Tibial artery (tissue), 4 donors: ENCODE results near the gene SMC5.

ENCODE experiments used
- DNase-seq, 2 donors: peaks; one replicate each; pipeline ENCODE4 v3.0.0-alpha.2; 2019
- H3K27ac ChIP-seq, 2 donors: fragments of 200-600 bp; sonication (generic) in 1 of 2; 1 replicate in 1 of 2; 2 replicates in 1 of 2; pipeline ENCODE4 v1.5.1; 2018 to 2019; ENCODE audit warnings: mild to moderate bottlenecking in 1 of 2
- H3K27me3 ChIP-seq, 2 donors: fragments of 200-600 bp; sonication (generic) in 1 of 2; one replicate each; pipeline versions ENCODE4 v1.5.1 to v1.6.0; 2016 to 2019
- H3K36me3 ChIP-seq, 3 donors: fragments of 200-600 bp; sonication (generic) in 2 of 3; one replicate each; pipeline ENCODE4 v1.5.1; 2016 to 2019; ENCODE audit warnings: mild to moderate bottlenecking in 2 of 3
- H3K4me1 ChIP-seq, 4 donors: fragments of 200-600 bp; sonication (generic) in 2 of 4; 1 replicate in 3 of 4; 2 replicates in 1 of 4; pipeline ENCODE4 v1.5.1; 2016 to 2019
- H3K4me3 ChIP-seq, 2 donors: fragments of 200-600 bp; sonication (generic) in 1 of 2; 1 replicate in 1 of 2; 2 replicates in 1 of 2; pipeline ENCODE4 v1.5.1; 2018 to 2019; ENCODE audit warnings: mild to moderate bottlenecking in 2 of 2
- H3K9me3 ChIP-seq, 3 donors: fragments of 200-600 bp; sonication (generic) in 1 of 3; one replicate each; pipeline ENCODE4 v1.5.1; 2016 to 2019
- CTCF ChIP-seq, 2 experiments: fragments of 200-600 bp in 1 of 2; fragments of 450-650 bp in 1 of 2; IDR thresholded peaks; one replicate each; pipeline ENCODE4 v1.5.1; 2017 to 2019; ENCODE audit warnings: antibody characterized with exemption in 2 of 2, mild to moderate bottlenecking in 1 of 2, moderate library complexity in 1 of 2
- intact Hi-C: fragments of 100-400 bp; cut with DNase I; formaldehyde crosslinking; loops from one replicate; pipeline ENCODE4 v1.15.0; 2023; ENCODE audit warnings: low total_unique reads

The SMC5 gene

DNA sequence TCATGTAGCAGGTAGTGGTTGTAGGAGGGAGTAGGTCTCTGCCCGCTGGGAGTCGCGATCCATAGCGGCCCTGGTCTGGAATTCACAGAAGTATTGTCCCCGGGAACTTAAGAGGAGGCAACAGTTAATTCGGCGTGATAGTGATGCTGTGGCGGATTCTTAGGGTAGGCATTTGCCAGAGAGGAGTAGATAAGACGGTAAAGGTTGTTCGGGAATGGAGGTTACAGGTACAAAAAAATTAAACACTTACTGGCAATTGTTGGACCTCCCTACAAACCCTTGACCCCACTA, 679 bp downstream of the SMC5 start:
- peak overlapping the region; percentile 65 to 80 for H3K4me3 ChIP-seq
- H3K27me3 ChIP-seq, result no peaks in the 10 kb centered on the region
- peaks cover 0 to 69% (median 44%) of the 10 kb centered on the region in 4 donors for H3K4me1 ChIP-seq
- DNase-seq, result no peak
- intact Hi-C loops, result loop anchor here (10.0 kb wide), 3 partner anchors 145 to 505 kb away; no protein-coding TSS in a partner anchor
- H3K36me3 ChIP-seq, result peaks cover 1 to 4% (median 4%) of the 10 kb centered on the region in 3 donors
- peak overlapping the region; percentile 93 to 96 for H3K27ac ChIP-seq
- no peaks in the 10 kb centered on the region for H3K9me3 ChIP-seq
- TF ChIP-seq CTCF (IDR thresholded peaks at IDR 0.05), result no peak

- peaks cover 0 to 69% (median 45%) of the 10 kb centered on the region in 4 donors for H3K4me1 ChIP-seq
- intact Hi-C loops, result no loop called here
Observed at GRCh38 chr9:70260007-70260443, 1.2 kb downstream of the SMC5 start.

GRCh38 chr9:70260606-70261005, 1.8 kb downstream of the SMC5 start:
- no peak for DNase-seq
- Histone ChIP-seq H3K27me3 (no peaks in the 10 kb centered on the region), H3K27ac (no peak overlapping the region), H3K4me1 (peaks cover 0 to 65% (median 45%) of the 10 kb centered on the region in 4 donors), H3K36me3 (peaks cover 12 to 16% (median 13%) of the 10 kb centered on the region in 3 donors), H3K4me3 (peak overlapping the region; percentile 65 to 80), H3K9me3 (no peaks in the 10 kb centered on the region)
- intact Hi-C loops, result no loop called here
- no peak for TF ChIP-seq CTCF (IDR thresholded peaks at IDR 0.05)

More at GRCh38 chr9:70260007-70260443, 1.2 kb downstream of the SMC5 start:
- DNase-seq, result no peak
- peak overlapping the region in 1 of 2 donors; percentile 96 for H3K27ac ChIP-seq
- peaks cover 7 to 10% (median 10%) of the 10 kb centered on the region in 3 donors for H3K36me3 ChIP-seq
- TF ChIP-seq CTCF (IDR thresholded peaks at IDR 0.05), result no peak
- H3K9me3 ChIP-seq, result no peaks in the 10 kb centered on the region
- H3K4me3 ChIP-seq, result peak overlapping the region; percentile 65 to 80
- H3K27me3 ChIP-seq, result no peaks in the 10 kb centered on the region

- Histone ChIP-seq H3K27me3 (no peaks in the 10 kb centered on the region), H3K4me3 (no peak overlapping the region), H3K9me3 (no peaks in the 10 kb centered on the region), H3K36me3 (peaks cover 12 to 23% (median 15%) of the 10 kb centered on the region in 3 donors), H3K27ac (no peak overlapping the region), H3K4me1 (peaks cover 0 to 59% (median 43%) of the 10 kb centered on the region in 4 donors)
- intact Hi-C loops, result no loop called here
- DNase-seq, result no peak
- no peak for TF ChIP-seq CTCF (IDR thresholded peaks at IDR 0.05)
Observed at GRCh38 chr9:70261131-70261870, 2.5 kb downstream of the SMC5 start.

DNA sequence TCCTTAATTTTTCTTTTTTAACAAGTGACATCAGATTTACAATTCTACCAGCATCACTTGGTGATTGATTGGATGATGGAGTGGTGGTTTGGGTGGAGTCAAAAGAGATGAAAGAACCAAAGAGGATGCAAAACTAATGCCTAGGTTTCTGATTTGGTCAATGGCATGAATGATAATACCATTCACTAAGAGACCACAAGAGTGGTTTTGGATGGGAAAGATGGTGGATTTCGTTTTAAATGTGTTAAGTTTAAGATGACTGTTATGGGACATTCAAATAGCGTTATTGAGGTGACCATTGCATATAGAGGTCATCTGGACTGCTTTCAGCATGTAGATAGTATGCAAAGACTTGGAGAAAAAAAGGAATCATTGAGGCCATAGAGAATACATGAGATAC, 3.6 kb downstream of the SMC5 start:
- intact Hi-C loops, result no loop called here
- Histone ChIP-seq H3K27me3 (no peaks in the 10 kb centered on the region), H3K4me1 (peaks cover 0 to 51% (median 35%) of the 10 kb centered on the region in 4 donors), H3K27ac (no peak overlapping the region), H3K36me3 (peaks cover 15 to 28% (median 20%) of the 10 kb centered on the region in 3 donors), H3K4me3 (no peak overlapping the region), H3K9me3 (no peaks in the 10 kb centered on the region)
- TF ChIP-seq CTCF (IDR thresholded peaks at IDR 0.05), result no peak
- no peak for DNase-seq
